GM19468 (cell line): ENCODE data around the gene SNX5.
A peak's percentile ranks its signal among the peaks of the same experiment; 100 is the strongest.

Experiments
- ATAC-seq: cut with Tn5 transposase; IDR thresholded peaks from one replicate; pipeline ENCODE4 v1.9.1; 2021; ENCODE audit warnings: mild to moderate bottlenecking, moderate library complexity, moderate number of reproducible peaks; ENCODE audit not compliant: unreplicated experiment; ENCODE audit errors: extremely low read depth

The SNX5 gene

GRCh38 chr20:17943343-17943742, 25.3 kb downstream of the SNX5 start:
- ATAC-seq = peak; percentile 57

- no peak for ATAC-seq
These were observed 26.8 kb downstream of the SNX5 start for GRCh38 chr20:17941826-17942196.

GRCh38 chr20:17941087-17941825, 27.3 kb downstream of the SNX5 start:
- ATAC-seq = no peak

GRCh38 chr20:17940224-17940971, 28.2 kb downstream of the SNX5 start:
- no peak for ATAC-seq

- ATAC-seq = no peak
These were observed 28.9 kb downstream of the SNX5 start for GRCh38 chr20:17939622-17940223.

- ATAC-seq = peak; percentile 22
These were observed 29.5 kb downstream of the SNX5 start for GRCh38 chr20:17938871-17939619.

GRCh38 chr20:17936761-17937732, 31.5 kb downstream of the SNX5 start:
- ATAC-seq = no peak

GRCh38 chr20:17936286-17936760, 32.3 kb downstream of the SNX5 start:
- no peak for ATAC-seq

- ATAC-seq = no peak
These were observed 32.8 kb downstream of the SNX5 start for GRCh38 chr20:17935761-17936160.

GRCh38 chr20:17935186-17935585, 33.4 kb downstream of the SNX5 start:
- ATAC-seq = no peak

- no peak for ATAC-seq
These were observed 34.3 kb downstream of the SNX5 start for GRCh38 chr20:17934141-17934862.

GRCh38 chr20:17933711-17934110, 34.9 kb downstream of the SNX5 start:
- ATAC-seq = no peak

- ATAC-seq = no peak
These were observed 35.5 kb downstream of the SNX5 start for GRCh38 chr20:17933121-17933520.

GRCh38 chr20:17932396-17932795, 36.2 kb downstream of the SNX5 start:
- no peak for ATAC-seq

GRCh38 chr20:17931513-17931912, 37.1 kb downstream of the SNX5 start:
- ATAC-seq = no peak

GRCh38 chr20:17928633-17929311, 39.8 kb downstream of the SNX5 start:
- no peak for ATAC-seq

- ATAC-seq = no peak
These were observed 40.4 kb downstream of the SNX5 start for GRCh38 chr20:17928211-17928611.

GRCh38 chr20:17925940-17926300, 42.7 kb downstream of the SNX5 start:
- ATAC-seq = no peak
